DMS153 (cell line): ENCODE data around the gene TBC1D3E.
"Not testable (repeated sequence)": the region's sequence is repeated elsewhere in the genome, so short reads cannot be mapped to it uniquely, and the experiment has no call there.

Source experiments
- DNase-seq: peaks from one replicate; lab custom pipeline; 2025; lab: John Stamatoyannopoulos, UW

The TBC1D3E gene

GRCh38 chr17:38127651-38128050 is at the start of gene TBC1D3E:
TBC1D3E (plus strand) TSS chr17:38127951; CDS start chr17:38129496, 1,545 bp downstream.
- not testable (repeated sequence) for DNase-seq

- DNase-seq, result not testable (repeated sequence)
Observed at GRCh38 chr17:38087344-38087743, 40.4 kb upstream of the TBC1D3E start.

GRCh38 chr17:38088120-38088519 is 39.6 kb upstream of the TBC1D3E start:
- DNase-seq, result not testable (repeated sequence)

GRCh38 chr17:38094059-38094694 is 33.6 kb upstream of the TBC1D3E start:
- DNase-seq, result not testable (repeated sequence)

- DNase-seq, result not testable (repeated sequence)
Observed at GRCh38 chr17:38099262-38099661, 28.5 kb upstream of the TBC1D3E start.

GRCh38 chr17:38119829-38120228 is 7.9 kb upstream of the TBC1D3E start:
- DNase-seq, result not testable (repeated sequence)

- DNase-seq, result not testable (repeated sequence)
Observed at GRCh38 chr17:38134860-38135259, 7.1 kb downstream of the TBC1D3E start.
